H9 (cell line): Measurements from ENCODE around the gene UNC80. TPM values are rescaled to one million over a fixed set of nuclear protein-coding genes. Genes with fewer than 3 reads are reported as not detected.

Experiments
- DNase-seq: peaks from one replicate; pipeline ENCODE4 v3.0.0-alpha.2; 2017
- H2AFZ ChIP-seq: one replicate; pipeline ENCODE4 v1.6.1; 2013; ENCODE audit warnings: mild to moderate bottlenecking, low read length, control low read depth, moderate library complexity
- H2AK5ac ChIP-seq: 2 replicates; pipeline ENCODE4 v1.6.1; 2013; ENCODE audit warnings: low read length, control low read depth, mixed read lengths; ENCODE audit not compliant: insufficient read length
- H2BK120ac ChIP-seq: one replicate; pipeline ENCODE4 v1.6.1; 2013; ENCODE audit warnings: low read depth, mild to moderate bottlenecking, low read length, control low read depth, inconsistent platforms; ENCODE audit not compliant: poor library complexity, severe bottlenecking
- H2BK12ac ChIP-seq: 2 replicates; pipeline ENCODE4 v1.6.1; 2013; ENCODE audit warnings: low read length, control low read depth, mixed read lengths, low read depth; ENCODE audit not compliant: insufficient read length
- H2BK15ac ChIP-seq: 2 replicates; pipeline ENCODE4 v1.6.1; 2013; ENCODE audit warnings: low read depth, low read length, control low read depth
- H2BK20ac ChIP-seq: one replicate; pipeline ENCODE4 v1.6.1; 2013; ENCODE audit warnings: low read depth, mild to moderate bottlenecking, low read length, control low read depth, inconsistent platforms; ENCODE audit not compliant: poor library complexity, severe bottlenecking
- H2BK5ac ChIP-seq: 2 replicates; pipeline ENCODE4 v1.6.1; 2013; ENCODE audit warnings: low read length, control low read depth, mixed read lengths; ENCODE audit not compliant: insufficient read length
- H3K14ac ChIP-seq: 2 replicates; pipeline ENCODE4 v1.6.1; 2013; ENCODE audit warnings: low read length, control low read depth; ENCODE audit not compliant: insufficient read depth
- H3K18ac ChIP-seq: 2 replicates; pipeline ENCODE4 v1.6.1; 2013; ENCODE audit warnings: low read depth, mild to moderate bottlenecking, mixed read lengths, low read length, control low read depth; ENCODE audit not compliant: insufficient read length
- H3K23ac ChIP-seq: 2 replicates; pipeline ENCODE4 v1.6.1; 2013; ENCODE audit warnings: low read length, control low read depth, mixed read lengths, low read depth; ENCODE audit not compliant: insufficient read length
- H3K23me2 ChIP-seq: 2 replicates; pipeline ENCODE4 v1.6.1; 2013; ENCODE audit warnings: low read depth, mild to moderate bottlenecking, mixed read lengths, low read length, control low read depth; ENCODE audit not compliant: insufficient read length, poor library complexity, severe bottlenecking
- H3K27ac ChIP-seq: 2 replicates; pipeline ENCODE4 v1.5.1; 2013; ENCODE audit warnings: low read length, control low read depth, mixed read lengths, low read depth; ENCODE audit not compliant: insufficient read length
- H3K27me3 ChIP-seq: 2 replicates; pipeline ENCODE4 v1.6.1; 2013; ENCODE audit warnings: low read length, control low read depth, inconsistent platforms; ENCODE audit not compliant: insufficient read depth
- H3K4ac ChIP-seq: 2 replicates; pipeline ENCODE4 v1.6.1; 2013; ENCODE audit warnings: low read depth, mild to moderate bottlenecking, control low read depth, inconsistent platforms, low read length, moderate library complexity
- H3K4me1 ChIP-seq: 2 replicates; pipeline ENCODE4 v1.6.1; 2013; ENCODE audit warnings: low read length, control low read depth, inconsistent platforms; ENCODE audit not compliant: insufficient read depth
- H3K4me2 ChIP-seq: 2 replicates; pipeline ENCODE4 v1.6.1; 2013; ENCODE audit warnings: low read length, control low read depth, mixed read lengths; ENCODE audit not compliant: insufficient read length, insufficient read depth
- H3K56ac ChIP-seq: 2 replicates; pipeline ENCODE4 v1.6.1; 2013; ENCODE audit warnings: low read depth, mild to moderate bottlenecking, mixed read lengths, low read length, control low read depth; ENCODE audit not compliant: insufficient read length
- H3K79me1 ChIP-seq: 2 replicates; pipeline ENCODE4 v1.6.1; 2013; ENCODE audit warnings: low read depth, mild to moderate bottlenecking, moderate library complexity, low read length, control low read depth, inconsistent platforms; ENCODE audit not compliant: insufficient read depth, poor library complexity, severe bottlenecking
- H3K79me2 ChIP-seq: 2 replicates; pipeline ENCODE4 v1.6.1; 2013; ENCODE audit warnings: low read length, control low read depth, inconsistent platforms; ENCODE audit not compliant: insufficient read depth
- H3K9ac ChIP-seq: 2 replicates; pipeline ENCODE4 v1.6.1; 2013; ENCODE audit warnings: low read length, control low read depth, mixed read lengths; ENCODE audit not compliant: insufficient read length; ENCODE audit errors: extremely low read depth
- H3K9me3 ChIP-seq: one replicate; pipeline ENCODE4 v1.6.1; 2013; ENCODE audit warnings: low read depth, low read length, inconsistent platforms; ENCODE audit not compliant: control insufficient read depth
- H3T11ph ChIP-seq: one replicate; pipeline ENCODE4 v1.6.1; 2013; ENCODE audit warnings: mild to moderate bottlenecking, low read length, control low read depth, inconsistent platforms
- H4K20me1 ChIP-seq: one replicate; pipeline ENCODE4 v1.6.1; 2013; ENCODE audit not compliant: control insufficient read depth, insufficient read length, insufficient read depth
- H4K5ac ChIP-seq: 2 replicates; pipeline ENCODE4 v1.6.1; 2013; ENCODE audit warnings: low read depth, mild to moderate bottlenecking, mixed read lengths, low read length, control low read depth; ENCODE audit not compliant: insufficient read length
- H4K8ac ChIP-seq: replicated peaks from 2 replicates; pipeline ENCODE4 v1.6.1; 2013; ENCODE audit warnings: low read length, control low read depth, mixed read lengths, low read depth; ENCODE audit not compliant: insufficient read length
- H4K91ac ChIP-seq: 2 replicates; pipeline ENCODE4 v1.6.1; 2013; ENCODE audit warnings: low read depth, mild to moderate bottlenecking, moderate library complexity, mixed read lengths, low read length, control low read depth; ENCODE audit not compliant: insufficient read length
- H3K27ac Mint-ChIP-seq, 3 experiments: 2 replicates in 2 of 3; 3 replicates in 1 of 3; pipeline ENCODE4 v1.8.0; 2020 to 2021; ENCODE audit warnings: mixed read lengths in 3 of 3, mild to moderate bottlenecking in 1 of 3, moderate library complexity in 1 of 3
- H3K27me3 Mint-ChIP-seq: 2 replicates; pipeline ENCODE4 v1.8.0; 2021; ENCODE audit warnings: low read depth, mild to moderate bottlenecking, moderate library complexity, mixed read lengths
- H3K36me3 Mint-ChIP-seq, 3 experiments: 2 replicates in 2 of 3; 3 replicates in 1 of 3; pipeline ENCODE4 v1.8.0; 2020 to 2021; ENCODE audit warnings: low read depth in 3 of 3, mixed read lengths in 3 of 3; ENCODE audit not compliant: insufficient read depth in 1 of 3
- H3K4me1 Mint-ChIP-seq, 2 experiments: 2 replicates each; pipeline ENCODE4 v1.8.0; 2020; ENCODE audit warnings: mixed read lengths in 2 of 2
- H3K4me3 Mint-ChIP-seq, 2 experiments: 2 replicates in 1 of 2; 3 replicates in 1 of 2; pipeline ENCODE4 v1.8.0; 2020 to 2021; ENCODE audit warnings: mild to moderate bottlenecking in 2 of 2, mixed read lengths in 2 of 2, moderate library complexity in 1 of 2
- H3K9me3 Mint-ChIP-seq, 2 experiments: 2 replicates in 1 of 2; 3 replicates in 1 of 2; pipeline ENCODE4 v1.8.0; 2020; ENCODE audit warnings: mild to moderate bottlenecking in 2 of 2, mixed read lengths in 2 of 2, moderate library complexity in 1 of 2
- WGBS: extraction: QIAGEN DNeasy Blood & Tissue Kit; methylation state at CpG from one replicate; pipeline ENCODE4 v1.1.7; 2013; ENCODE audit warnings: missing lambda C conversion rate, low lambda C conversion rate, mixed read lengths; ENCODE audit not compliant: insufficient read length; ENCODE audit errors: extremely low coverage; 5-methylcytosine and 5-hydroxymethylcytosine counted together
- total RNA-seq: library from RNA; stranded (reverse); gene quantifications from 2 replicates; pipeline ENCODE4 v1.2.1, GENCODE V29; 2021
- TF ChIP-seq, protein P1 (sequence below): fragments of 200-600 bp; sonication (generic); conservative IDR thresholded peaks from 3 replicates; pipeline ENCODE4 v1.8.0; 2021; ENCODE audit warnings: antibody characterized with exemption, mild to moderate bottlenecking

UNC80 gene
- total RNA-seq, 1 experiment from 2014 or later, result 0.52 TPM

DNA sequence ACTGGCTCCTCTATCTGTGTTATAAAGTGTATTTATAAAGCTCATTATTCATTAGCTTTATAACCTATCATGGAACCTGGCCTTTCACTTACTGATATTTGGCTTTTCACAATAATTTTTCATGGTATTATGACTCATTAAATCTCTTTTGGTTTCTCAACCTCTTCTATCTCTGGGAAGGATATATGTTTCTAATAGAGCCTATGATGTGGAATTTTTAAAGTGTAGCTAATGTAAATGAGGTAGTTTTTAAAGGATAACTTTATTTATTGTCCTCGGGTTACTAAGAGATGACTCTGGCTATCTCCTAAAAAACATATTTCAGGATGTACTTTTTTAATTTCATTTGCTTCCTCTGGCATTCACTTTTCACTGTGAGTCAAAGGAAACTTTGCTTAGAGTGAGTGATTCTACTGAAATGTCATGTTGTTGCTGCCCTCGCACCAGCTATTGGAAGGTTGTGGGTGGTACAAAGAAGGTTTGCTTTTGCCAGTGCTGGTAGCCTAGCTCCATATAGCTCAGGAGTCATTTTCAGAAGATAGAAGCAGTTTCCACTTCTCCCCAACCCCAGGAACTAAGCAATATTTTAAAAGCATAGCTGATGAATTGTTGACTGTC, 145.6 kb downstream of the UNC80 start:
- Histone ChIP-seq H3K23me2 (no peaks in the 10 kb centered on the region), H2BK120ac (no peak overlapping the region), H2AK5ac (no peak overlapping the region), H3K14ac (no peak overlapping the region), H3K4me1 (no peaks in the 10 kb centered on the region), H3K79me2 (no peaks in the 10 kb centered on the region), H3K79me1 (no peaks in the 10 kb centered on the region), H4K20me1 (no peaks in the 10 kb centered on the region), H2BK12ac (no peak overlapping the region), H3K27ac (no peak overlapping the region), H3T11ph (no peak overlapping the region), H4K91ac (no peak overlapping the region), H4K5ac (no peak overlapping the region), H3K9me3 (no peaks in the 10 kb centered on the region), H2BK15ac (no peak overlapping the region), H2BK20ac (no peak overlapping the region), H3K56ac (no peak overlapping the region), H3K27me3 (no peaks in the 10 kb centered on the region), H3K23ac (no peak overlapping the region), H3K4me2 (no peak overlapping the region), H3K4ac (no peak overlapping the region), H2AFZ (no peak overlapping the region), H4K8ac (no peak overlapping the region), H3K9ac (no peak overlapping the region), H3K18ac (no peak overlapping the region), H2BK5ac (no peak overlapping the region)
- Mint-ChIP-seq H3K9me3 (no peaks in the 10 kb centered on the region), H3K4me3 (no peak overlapping the region), H3K27me3 (no peaks in the 10 kb centered on the region; the same call in 1 of the 2 replicates), H3K4me1 (peaks cover 2 to 7% of the 10 kb centered on the region in 2 experiments; a peak in 3 of 4 replicates), H3K27ac (no peak overlapping the region), H3K36me3 (no peaks in the 10 kb centered on the region)
- DNase-seq, result no peak
- WGBS, result no CpG with 5 or more reads among the region's 2 CpGs
- TF ChIP-seq, protein P1, sequence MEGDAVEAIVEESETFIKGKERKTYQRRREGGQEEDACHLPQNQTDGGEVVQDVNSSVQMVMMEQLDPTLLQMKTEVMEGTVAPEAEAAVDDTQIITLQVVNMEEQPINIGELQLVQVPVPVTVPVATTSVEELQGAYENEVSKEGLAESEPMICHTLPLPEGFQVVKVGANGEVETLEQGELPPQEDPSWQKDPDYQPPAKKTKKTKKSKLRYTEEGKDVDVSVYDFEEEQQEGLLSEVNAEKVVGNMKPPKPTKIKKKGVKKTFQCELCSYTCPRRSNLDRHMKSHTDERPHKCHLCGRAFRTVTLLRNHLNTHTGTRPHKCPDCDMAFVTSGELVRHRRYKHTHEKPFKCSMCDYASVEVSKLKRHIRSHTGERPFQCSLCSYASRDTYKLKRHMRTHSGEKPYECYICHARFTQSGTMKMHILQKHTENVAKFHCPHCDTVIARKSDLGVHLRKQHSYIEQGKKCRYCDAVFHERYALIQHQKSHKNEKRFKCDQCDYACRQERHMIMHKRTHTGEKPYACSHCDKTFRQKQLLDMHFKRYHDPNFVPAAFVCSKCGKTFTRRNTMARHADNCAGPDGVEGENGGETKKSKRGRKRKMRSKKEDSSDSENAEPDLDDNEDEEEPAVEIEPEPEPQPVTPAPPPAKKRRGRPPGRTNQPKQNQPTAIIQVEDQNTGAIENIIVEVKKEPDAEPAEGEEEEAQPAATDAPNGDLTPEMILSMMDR, result no peak
